ENCODE results near the gene MGAT1.

GRCh38 chr5:180771839-180772238 is 30.8 kb downstream of the MGAT1 start:
- TF ChIP-seq CTCF (conservative IDR thresholded peaks at IDR 0.05; ENCODE audit: low read depth, low read length) = no peak
- no peak for TF ChIP-seq EZH2 (IDR thresholded peaks at IDR 0.05; ENCODE audit: borderline replicate concordance, low read depth, low read length, poor library complexity, severe bottlenecking)

Data from A673 (cell line).